HCT116 (cell line): Measurements from ENCODE around the gene CCDC107. TPM values are rescaled to one million over a fixed set of nuclear protein-coding genes. Genes with fewer than 3 reads are reported as not detected.

Experiments
- ATAC-seq: fragments of 200-7000 bp; cut with Tn5 transposase; 2 replicates; pipeline ENCODE4 v1.9.1; 2020; ENCODE audit warnings: mild to moderate bottlenecking, moderate library complexity
- BruUV-seq: library from RNA; stranded (reverse); fragments of 400-500 nt; replicated peaks from 2 replicates; lab custom pipeline; 2021; lab: Mats Ljungman, UMichigan
- CTCF ChIA-PET: fragments of 300-600 bp; sonication (Branson Sonifier 250); formaldehyde crosslinking; loops from one replicate; lab custom pipeline; 2021; ENCODE audit warnings: antibody characterized with exemption; lab: Charles Lee
- POLR2A ChIA-PET: fragments of 300-600, 350-600 bp; sonication (Branson Sonifier 250); formaldehyde crosslinking; loops from one replicate; lab custom pipeline; 2021; ENCODE audit warnings: antibody characterized with exemption; lab: Charles Lee
- RAD21 ChIA-PET, 2 experiments: fragments of 300-600 bp; sonication (Branson Sonifier 250); formaldehyde crosslinking; loops; one replicate each; lab custom pipeline; 2023; ENCODE audit warnings: low total read pairs in 2 of 2; ENCODE audit not compliant: uncharacterized antibody in 2 of 2, unreplicated experiment in 2 of 2, low non-redundant PET in 1 of 2; lab: Charles Lee
- DNase-seq: peaks from one replicate; pipeline ENCODE4 v3.0.0-alpha.2; 2010; ENCODE audit warnings: low read depth, low spot score
- H2AFZ ChIP-seq: fragments of 200-600 bp; shearing (Covaris generic), sonication (generic); 2 replicates; pipeline ENCODE4 v1.6.1; 2017; ENCODE audit warnings: low read depth, mixed run types, mixed read lengths, antibody characterized with exemption, low read length; ENCODE audit not compliant: poor library complexity, severe bottlenecking
- H3K27ac ChIP-seq: 2 replicates; pipeline ENCODE4 v1.5.1; 2012; ENCODE audit warnings: low read depth, low read length
- H3K27me3 ChIP-seq: fragments of 200-600 bp; sonication (generic); 2 replicates; pipeline ENCODE4 v1.6.1; 2016; ENCODE audit warnings: mixed run types, low read length, mixed read lengths; ENCODE audit not compliant: insufficient read depth
- H3K36me3 ChIP-seq, 2 experiments: fragments of 200-500 bp in 1 of 2; fragments of 200-600 bp in 1 of 2; sonication (Bioruptor generic) in 1 of 2; sonication (generic) in 1 of 2; 2 replicates each; pipeline versions ENCODE4 v1.5.1 to v1.6.1; 2014 to 2016; ENCODE audit warnings: low read length in 2 of 2, inconsistent platforms in 1 of 2, mixed read lengths in 1 of 2, mixed run types in 1 of 2; ENCODE audit not compliant: insufficient read depth in 2 of 2, control insufficient read depth in 1 of 2
- H3K4me1 ChIP-seq, 2 experiments: fragments of 200-600 bp in 1 of 2; sonication (generic) in 1 of 2; 2 replicates each; pipeline versions ENCODE4 v1.5.1 to v1.6.1; 2012 to 2017; ENCODE audit warnings: low read length in 2 of 2, inconsistent platforms in 1 of 2, mild to moderate bottlenecking in 1 of 2, mixed read lengths in 1 of 2, mixed run types in 1 of 2, moderate library complexity in 1 of 2; ENCODE audit not compliant: insufficient read depth in 2 of 2, control insufficient read depth in 1 of 2
- H3K4me2 ChIP-seq: fragments of 200-600 bp; sonication (generic); 2 replicates; pipeline ENCODE4 v1.6.1; 2017; ENCODE audit warnings: mixed run types, low read length, mixed read lengths
- H3K4me3 ChIP-seq, 2 experiments: fragments of 200-600 bp in 1 of 2; sonication (generic) in 1 of 2; replicated peaks in 1 of 2; 2 replicates each; pipeline ENCODE4 v1.5.1; 2011 to 2016; ENCODE audit warnings: low read length in 2 of 2, control low read depth in 1 of 2, low read depth in 1 of 2, mild to moderate bottlenecking in 1 of 2, mixed read lengths in 1 of 2, mixed run types in 1 of 2
- H3K79me2 ChIP-seq: fragments of 200-600 bp; sonication (generic); 2 replicates; pipeline ENCODE4 v1.6.1; 2017; ENCODE audit warnings: mild to moderate bottlenecking, mixed run types, low read length, moderate library complexity, mixed read lengths; ENCODE audit not compliant: insufficient read depth
- H3K9ac ChIP-seq: fragments of 200-600 bp; sonication (generic); 2 replicates; pipeline ENCODE4 v1.6.1; 2016; ENCODE audit warnings: low read length, mixed read lengths
- H3K9me2 ChIP-seq: fragments of 200-600 bp; sonication (generic), shearing (Covaris generic); 2 replicates; pipeline ENCODE4 v1.6.1; 2017; ENCODE audit warnings: mixed run types, mild to moderate bottlenecking, moderate library complexity; ENCODE audit not compliant: insufficient read depth
- H3K9me3 ChIP-seq, 2 experiments: fragments of 200-500 bp in 1 of 2; fragments of 200-600 bp in 1 of 2; sonication (Bioruptor generic) in 1 of 2; sonication (generic) in 1 of 2; 2 replicates each; pipeline ENCODE4 v1.6.1; 2014 to 2017; ENCODE audit warnings: low read length in 2 of 2, mixed read lengths in 2 of 2, inconsistent platforms in 1 of 2, low read depth in 1 of 2, mild to moderate bottlenecking in 1 of 2, mixed run types in 1 of 2, moderate library complexity in 1 of 2; ENCODE audit not compliant: control insufficient read depth in 1 of 2, insufficient read depth in 1 of 2
- H4K20me1 ChIP-seq: fragments of 200-600 bp; sonication (generic), shearing (Covaris generic); 2 replicates; pipeline ENCODE4 v1.6.1; 2017; ENCODE audit warnings: mixed run types, mild to moderate bottlenecking, moderate library complexity; ENCODE audit not compliant: insufficient read depth
- ATF3 ChIP-seq: IDR thresholded peaks from 2 replicates; pipeline ENCODE4 v1.6.1; 2012
- CEBPB ChIP-seq: IDR thresholded peaks from 2 replicates; pipeline ENCODE4 v1.6.1; 2012; ENCODE audit warnings: low read depth
- CTCF ChIP-seq, 3 experiments: fragments of 200-600 bp in 1 of 3; sonication (generic) in 1 of 3; IDR thresholded peaks in 2 of 3; conservative IDR thresholded peaks in 1 of 3; 2 replicates each; pipeline ENCODE4 v1.5.1; 2012 to 2017; ENCODE audit warnings: low read depth in 2 of 3, low read length in 2 of 3, antibody characterized with exemption in 1 of 3, borderline replicate concordance in 1 of 3, control low read depth in 1 of 3, mild to moderate bottlenecking in 1 of 3, mixed read lengths in 1 of 3, mixed run types in 1 of 3, moderate library complexity in 1 of 3; ENCODE audit not compliant: insufficient read depth in 1 of 3
- EGR1 ChIP-seq: IDR thresholded peaks from 2 replicates; pipeline ENCODE4 v1.6.1; 2012; ENCODE audit warnings: low read depth
- ELF1 ChIP-seq: IDR thresholded peaks from 2 replicates; pipeline ENCODE4 v1.6.1; 2012; ENCODE audit warnings: low read depth, borderline replicate concordance
- EZH2phosphoT487 ChIP-seq: fragments of 200-600 bp; IDR thresholded peaks from 2 replicates; pipeline ENCODE4 v1.6.1; 2018; ENCODE audit warnings: antibody characterized with exemption, borderline replicate concordance
- FOSL1 ChIP-seq: IDR thresholded peaks from 2 replicates; pipeline ENCODE4 v1.6.1; 2012; ENCODE audit warnings: low read depth
- JUND ChIP-seq: IDR thresholded peaks from 2 replicates; pipeline ENCODE4 v1.6.1; 2012
- MAX ChIP-seq: IDR thresholded peaks from 2 replicates; pipeline ENCODE4 v1.6.1; 2012
- POLR2A ChIP-seq: IDR thresholded peaks from 2 replicates; pipeline ENCODE4 v1.7.0; 2011; ENCODE audit warnings: borderline replicate concordance; ENCODE audit not compliant: insufficient read depth, insufficient read length; ENCODE audit errors: extremely low read depth
- POLR2AphosphoS5 ChIP-seq: IDR thresholded peaks from 2 replicates; pipeline ENCODE4 v1.6.1; 2011; ENCODE audit warnings: mild to moderate bottlenecking, low read depth, low read length, moderate library complexity
- RAD21 ChIP-seq: IDR thresholded peaks from 2 replicates; pipeline ENCODE4 v1.6.1; 2012; ENCODE audit warnings: low read depth, mild to moderate bottlenecking
- REST ChIP-seq: IDR thresholded peaks from 2 replicates; pipeline ENCODE4 v1.6.1; 2012; ENCODE audit warnings: low read depth
- SP1 ChIP-seq: IDR thresholded peaks from 2 replicates; pipeline ENCODE4 v1.6.1; 2012; ENCODE audit warnings: low read depth
- SRF ChIP-seq: IDR thresholded peaks from 2 replicates; pipeline ENCODE4 v1.6.1; 2012; ENCODE audit warnings: low read depth
- YY1 ChIP-seq: IDR thresholded peaks from 2 replicates; pipeline ENCODE4 v1.6.1; 2011; ENCODE audit warnings: low read length, low read depth, moderate library complexity, mild to moderate bottlenecking; ENCODE audit not compliant: insufficient replicate concordance; ENCODE audit errors: extremely low read depth
- ZBTB33 ChIP-seq: IDR thresholded peaks from 2 replicates; pipeline ENCODE4 v1.6.1; 2011; ENCODE audit warnings: mild to moderate bottlenecking, low read length, moderate library complexity; ENCODE audit not compliant: insufficient replicate concordance; ENCODE audit errors: extremely low read depth
- ZFX ChIP-seq: fragments of 450-650 bp; IDR thresholded peaks from 2 replicates; pipeline ENCODE4 v1.6.1; 2017
- intact Hi-C: fragments of 100-400 bp; cut with micrococcal nuclease; formaldehyde crosslinking; loops from 2 replicates; pipeline ENCODE4 v1.10.0; 2022
- total RNA-seq: library from RNA; stranded (reverse); gene quantifications from one replicate; pipeline ENCODE4 v1.2.1, GENCODE V29; 2021; ENCODE audit not compliant: unreplicated experiment

CCDC107 gene
- total RNA-seq, 1 experiment from 2014 or later: 11.1 TPM

- Histone ChIP-seq H3K4me3 (no peak overlapping the region), H3K9me3 (no peaks in the 10 kb centered on the region), H4K20me1 (no peaks in the 10 kb centered on the region), H3K9ac (no peak overlapping the region), H3K79me2 (peaks cover 45% of the 10 kb centered on the region), H2AFZ (no peak overlapping the region), H3K4me2 (no peak overlapping the region), H3K27ac (no peak overlapping the region), H3K4me1 (peaks cover 16 to 28% of the 10 kb centered on the region in 2 experiments), H3K36me3 (peaks cover 45 to 63% of the 10 kb centered on the region in 2 experiments; a peak in 3 of 4 replicates), H3K9me2 (no peaks in the 10 kb centered on the region), H3K27me3 (no peaks in the 10 kb centered on the region)
- ATAC-seq (no peak), DNase-seq (no peak)
- intact Hi-C loops: no loop called here
- ChIA-PET RAD21 (no interaction called here), CTCF (interaction anchor here (2.3 kb wide), 1 partner anchor 10 kb away, joined by 15 read pairs; no protein-coding TSS in a partner anchor), POLR2A (interaction anchor here (0.5 kb wide), 1 partner anchor 98 kb away, joined by 3 read pairs; no protein-coding TSS in a partner anchor)
- no TSS peak for BruUV-seq
- TF ChIP-seq ZFX (no peak), SRF (no peak), POLR2AphosphoS5 (no peak), RAD21 (no peak), REST (no peak), POLR2A (no peak), YY1 (no peak), MAX (no peak), SP1 (no peak), ZBTB33 (no peak), CEBPB (no peak), JUND (no peak), EZH2phosphoT487 (no peak), ELF1 (no peak), EGR1 (no peak), FOSL1 (no peak), ATF3 (no peak), CTCF (IDR thresholded peaks at IDR 0.05 in 2 of 3, conservative IDR thresholded peaks at IDR 0.05 in 1 of 3; ENCODE audit: borderline replicate concordance in 1 of 3, insufficient read depth in 1 of 3, low read depth in 2 of 3, low read length in 2 of 3) (no peak)
Observed at GRCh38 chr9:35686222-35687203, 28.4 kb downstream of the CCDC107 start.
